NCI-H1048 (cell line): ENCODE results near the gene EHMT1.
"Not testable (repeated sequence)": the region's sequence is repeated elsewhere in the genome, so short reads cannot be mapped to it uniquely, and the experiment has no call there.

Experiments used
- DNase-seq: peaks from one replicate; lab custom pipeline; 2025; lab: John Stamatoyannopoulos, UW

Gene EHMT1

DNA sequence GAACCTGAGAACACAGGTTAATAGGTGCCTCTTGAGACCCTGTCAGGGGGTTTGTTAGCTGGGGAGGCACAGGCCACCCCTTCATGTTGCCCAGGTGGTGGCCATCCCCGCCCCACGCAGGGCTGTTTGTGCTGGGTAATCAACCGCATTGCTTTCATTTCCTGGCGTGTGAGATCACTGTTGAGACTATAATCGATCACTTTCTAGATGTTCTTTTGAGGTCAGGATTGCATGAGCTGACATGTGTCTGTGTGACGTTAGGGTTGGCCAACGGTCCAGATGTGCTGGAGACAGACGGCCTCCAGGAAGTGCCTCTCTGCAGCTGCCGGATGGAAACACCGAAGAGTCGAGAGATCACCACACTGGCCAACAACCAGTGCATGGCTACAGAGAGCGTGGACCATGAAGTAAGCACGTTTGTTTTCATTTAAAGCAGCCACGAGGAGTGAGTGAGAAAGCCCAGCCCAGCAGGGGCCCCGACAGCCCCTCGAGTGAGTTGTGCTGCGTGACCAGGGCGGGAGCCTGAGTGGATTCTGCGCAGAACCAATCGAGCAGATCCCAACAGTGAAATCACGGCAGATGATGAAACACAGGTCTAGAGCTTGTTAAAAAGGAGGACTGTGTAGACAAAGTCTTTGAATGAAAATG is 143.7 kb downstream of the EHMT1 start:
- DNase-seq = no peak

DNA sequence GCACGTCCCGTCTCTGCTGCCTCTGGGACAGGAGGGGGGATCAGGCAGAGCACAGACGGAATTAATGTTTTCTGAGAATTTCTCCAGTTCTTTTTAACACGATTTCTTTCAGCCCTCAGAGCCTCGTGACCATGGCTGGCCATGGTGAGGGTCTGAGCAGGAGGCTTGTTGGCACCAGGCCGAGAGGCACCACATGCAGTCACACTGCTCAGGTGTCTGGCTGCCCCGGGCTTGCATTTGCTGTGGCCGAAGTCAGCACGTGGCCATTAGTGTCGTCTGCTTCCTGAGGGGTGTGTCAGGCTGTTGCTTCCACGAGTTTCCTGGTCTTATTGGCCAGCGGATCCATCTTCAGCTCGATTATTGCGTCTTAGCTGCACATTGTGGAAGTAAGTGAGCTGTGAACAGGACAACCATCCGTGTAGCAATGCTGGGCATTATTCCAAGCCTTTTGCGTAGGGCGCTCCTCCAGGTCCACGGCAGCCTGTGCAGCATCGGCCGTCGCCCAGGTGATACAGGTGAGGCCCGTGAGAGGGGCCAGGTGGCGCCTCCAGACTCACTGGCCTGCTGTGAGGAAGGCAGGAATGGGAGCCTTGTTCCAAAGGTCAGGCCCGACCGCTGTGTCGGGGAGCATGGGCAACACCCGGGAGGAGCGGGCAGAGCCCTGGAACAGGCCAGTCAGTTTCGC is 144.6 kb downstream of the EHMT1 start:
- no peak for DNase-seq

DNA sequence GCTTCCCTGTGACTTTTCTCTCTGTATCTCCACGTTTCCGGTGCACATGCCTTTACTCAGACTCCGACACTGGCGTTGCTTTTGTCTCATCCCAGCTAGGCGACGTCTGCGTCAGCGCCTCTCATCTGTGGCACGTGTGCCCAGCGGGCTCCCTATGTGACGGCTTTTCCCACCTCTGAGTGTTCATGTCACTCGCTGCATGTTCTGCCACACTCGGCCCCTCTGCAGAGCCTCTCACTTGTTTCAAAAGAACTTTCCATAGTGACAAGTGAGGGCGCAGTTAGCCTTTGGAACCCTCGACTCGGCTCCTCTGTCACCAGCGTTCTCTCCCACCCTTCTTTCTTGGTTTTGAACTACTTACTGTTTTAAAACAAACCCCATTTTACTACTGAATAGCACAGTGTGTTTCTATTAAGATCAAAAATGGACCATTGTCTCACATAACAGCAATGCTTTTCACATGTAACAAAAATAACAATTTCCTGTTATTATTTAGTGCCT is 145.4 kb downstream of the EHMT1 start:
- DNase-seq = no peak

DNA sequence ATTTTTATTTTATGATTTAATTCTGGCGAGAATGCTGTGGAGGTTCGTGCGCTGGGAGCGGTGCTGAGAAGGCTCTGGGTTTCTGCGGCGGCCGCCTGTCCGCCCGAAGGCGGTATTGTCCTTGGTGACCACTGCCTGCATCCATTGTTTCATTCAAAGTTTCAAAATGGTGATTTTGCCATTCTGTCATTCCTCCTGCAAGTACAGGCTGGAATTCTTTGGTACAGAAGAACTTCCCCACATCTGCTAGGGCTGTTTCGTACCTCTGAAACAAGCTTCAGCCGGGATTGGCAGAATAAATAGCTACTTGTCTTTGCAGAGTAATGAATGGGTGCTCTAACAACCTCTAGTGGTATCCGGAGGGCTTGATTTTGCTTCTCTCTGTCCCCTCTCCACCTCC is 146.2 kb downstream of the EHMT1 start:
- DNase-seq = no peak

DNA sequence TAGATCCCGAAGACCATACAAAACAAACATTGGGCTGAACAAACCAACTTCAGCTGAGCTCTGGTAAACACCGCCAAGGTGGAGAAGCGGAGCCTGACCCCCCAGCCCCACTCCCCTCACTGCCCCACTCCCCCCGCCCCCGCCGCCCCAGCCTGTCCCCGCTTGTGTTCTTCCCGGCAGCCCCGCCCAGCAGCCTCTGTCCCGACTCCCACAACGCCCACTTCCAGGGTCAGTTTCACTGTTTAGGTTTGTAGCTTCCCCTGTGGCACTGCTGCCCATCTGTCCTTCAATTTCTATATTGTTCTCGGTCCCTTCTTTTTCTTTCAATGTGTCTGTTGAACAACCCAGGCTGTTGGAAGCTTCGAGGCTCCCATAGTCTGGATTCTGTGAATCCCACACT is 146.7 kb downstream of the EHMT1 start:
- no peak for DNase-seq

DNA sequence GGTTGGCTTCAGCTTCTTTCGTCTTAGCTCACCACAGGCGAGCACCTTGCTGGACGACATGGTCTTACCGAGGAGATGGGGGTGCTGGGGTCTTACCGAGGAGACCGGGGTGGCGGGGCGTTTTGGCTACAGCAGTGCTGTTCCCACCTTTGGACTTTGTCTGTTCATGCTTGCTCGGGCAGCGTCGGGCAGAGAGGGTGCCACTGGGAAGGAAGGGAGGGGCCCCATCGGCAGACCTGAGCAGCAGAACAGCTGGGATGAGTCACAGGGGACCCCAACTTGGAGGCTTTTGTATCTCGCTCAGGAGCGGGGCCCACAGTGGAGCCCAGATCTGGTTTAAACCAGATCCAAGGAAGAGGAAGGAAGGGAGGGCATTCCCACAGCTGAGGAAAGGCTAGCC is 152.8 kb downstream of the EHMT1 start:
- DNase-seq = no peak

DNA sequence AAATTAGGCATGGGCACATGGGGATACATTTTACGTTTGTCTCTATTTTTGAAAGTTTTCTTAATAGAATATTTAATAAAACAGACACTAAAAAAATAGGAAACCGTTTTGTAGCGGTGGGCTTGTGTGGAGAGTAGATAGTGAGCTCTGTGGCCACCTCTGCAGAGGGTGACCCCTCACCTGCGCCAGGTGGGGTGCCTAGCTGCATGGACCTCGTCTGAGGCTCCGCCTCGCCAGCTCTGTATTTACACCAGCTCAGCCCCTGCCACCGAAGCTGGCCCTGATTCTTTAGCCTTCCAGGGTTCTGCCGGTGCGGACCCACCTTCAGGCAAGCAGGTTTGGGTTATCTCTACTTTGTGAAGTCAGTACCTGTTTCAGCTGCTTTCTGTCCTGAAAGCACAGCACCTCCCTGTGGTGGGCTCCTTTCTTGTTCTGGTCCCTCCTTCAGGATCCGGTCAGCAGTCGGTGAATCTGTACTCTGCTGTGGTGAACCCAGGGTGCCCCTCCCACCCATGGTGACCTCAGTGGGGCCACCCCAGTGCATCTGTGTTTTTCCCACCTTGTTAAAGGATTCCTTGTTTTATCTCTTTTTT is 153.6 kb downstream of the EHMT1 start:
- no peak for DNase-seq

DNA sequence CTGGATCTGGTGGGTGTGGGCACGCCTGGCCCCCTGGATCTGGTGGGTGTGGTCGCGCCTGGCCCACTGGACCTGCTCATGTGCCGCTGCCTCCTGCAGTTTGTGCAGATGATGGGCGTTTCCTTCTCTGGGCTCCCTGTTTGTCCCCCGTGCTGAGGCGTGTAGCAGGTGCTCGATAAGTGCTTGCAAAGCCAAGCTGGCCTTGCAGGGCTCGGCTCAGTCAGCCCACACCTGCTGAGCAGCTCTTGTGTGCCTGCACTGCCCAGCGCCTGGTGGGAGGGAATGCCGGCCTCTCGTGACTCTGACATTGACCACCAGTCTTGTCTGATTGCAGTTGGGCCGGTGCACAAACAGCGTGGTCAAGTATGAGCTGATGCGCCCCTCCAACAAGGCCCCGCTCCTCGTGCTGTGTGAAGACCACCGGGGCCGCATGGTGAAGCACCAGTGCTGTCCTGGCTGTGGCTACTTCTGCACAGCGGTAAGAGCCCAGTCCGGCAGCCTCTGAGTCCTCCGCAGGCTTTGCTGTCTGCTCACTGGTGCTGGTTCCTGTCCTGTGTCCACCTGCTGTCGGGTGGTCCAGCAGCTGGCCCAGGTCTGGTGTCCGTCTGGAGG is 156.1 kb downstream of the EHMT1 start:
- no peak for DNase-seq

DNA sequence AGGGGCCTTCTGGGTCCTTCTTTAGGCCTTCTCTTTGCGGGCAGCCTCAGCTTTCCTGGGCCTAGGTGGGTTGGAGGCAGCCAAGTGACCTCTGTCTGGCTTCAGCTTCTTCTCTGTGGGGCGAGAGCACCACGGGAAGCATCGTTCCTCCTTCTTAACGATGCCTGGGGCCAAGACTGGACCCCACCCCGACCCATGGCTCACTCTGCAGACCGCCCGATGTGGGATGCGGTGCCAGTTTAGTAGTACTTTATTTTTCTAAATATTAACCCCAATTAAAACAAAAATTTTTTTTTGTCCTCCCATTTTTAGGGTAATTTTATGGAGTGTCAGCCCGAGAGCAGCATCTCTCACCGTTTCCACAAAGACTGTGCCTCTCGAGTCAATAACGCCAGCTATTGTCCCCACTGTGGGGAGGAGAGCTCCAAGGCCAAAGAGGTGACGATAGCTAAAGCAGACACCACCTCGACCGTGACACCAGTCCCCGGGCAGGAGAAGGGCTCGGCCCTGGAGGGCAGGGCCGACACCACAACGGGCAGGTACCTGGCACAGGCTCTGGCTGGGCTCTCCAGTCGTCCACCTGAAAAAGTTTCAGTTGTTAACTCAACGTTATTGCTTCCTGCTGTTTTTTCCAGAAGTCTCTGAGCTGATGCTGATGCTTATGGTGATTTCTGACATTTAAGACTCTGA is 157.6 kb downstream of the EHMT1 start:
- DNase-seq = no peak

DNA sequence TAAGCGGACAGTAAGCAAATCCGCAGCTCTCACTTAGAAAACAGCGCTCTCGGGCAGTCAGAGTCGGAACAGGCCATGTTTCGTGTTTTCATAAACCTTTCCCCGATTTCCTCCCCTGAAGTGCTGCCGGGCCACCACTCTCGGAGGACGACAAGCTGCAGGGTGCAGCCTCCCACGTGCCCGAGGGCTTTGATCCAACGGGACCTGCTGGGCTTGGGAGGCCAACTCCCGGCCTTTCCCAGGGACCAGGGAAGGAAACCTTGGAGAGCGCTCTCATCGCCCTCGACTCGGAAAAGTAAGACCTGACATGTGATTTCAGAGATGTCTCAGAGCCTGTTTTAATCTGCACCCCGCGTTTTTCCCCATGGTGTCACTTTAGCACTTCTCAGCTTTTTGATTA is 159.0 kb downstream of the EHMT1 start:
- no peak for DNase-seq

DNA sequence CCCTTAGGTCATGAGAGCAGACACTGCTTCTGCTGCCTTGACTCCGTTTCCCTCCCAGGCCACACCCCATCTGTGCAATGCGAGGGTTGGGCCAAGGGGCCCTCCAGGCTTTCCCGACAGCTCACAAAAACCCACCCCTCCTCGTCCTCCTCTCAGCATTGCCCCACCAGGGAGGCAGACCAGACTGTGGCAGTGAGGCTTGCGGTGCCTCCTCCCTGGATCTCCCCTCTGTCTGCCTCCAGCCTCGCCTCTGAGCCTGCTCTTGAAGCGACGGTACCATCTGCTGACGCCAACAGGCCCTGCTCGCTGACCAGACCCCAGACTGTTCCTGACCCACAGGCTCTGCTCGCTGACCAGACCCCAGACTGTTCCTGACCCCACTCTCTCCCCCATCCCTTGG is 159.5 kb downstream of the EHMT1 start:
- no peak for DNase-seq

DNA sequence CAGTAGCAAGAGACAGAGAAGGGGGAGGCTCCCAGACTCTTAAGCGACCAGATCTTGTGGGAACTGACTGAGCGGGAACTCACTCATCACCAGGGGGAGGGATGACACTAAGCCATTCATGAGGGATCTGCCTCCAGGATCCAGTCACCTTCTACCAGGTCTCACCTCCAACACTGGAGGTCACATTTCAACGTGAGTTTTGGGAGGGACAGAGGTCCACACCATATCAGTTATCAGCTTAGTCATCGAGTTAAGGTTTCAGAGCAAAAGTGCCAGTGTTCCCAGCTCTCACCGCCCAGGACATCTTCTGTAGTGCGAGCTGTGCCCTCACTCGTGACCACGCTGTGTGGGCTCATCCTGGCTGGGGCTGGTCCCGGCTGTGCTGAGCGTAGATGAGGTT is 160.1 kb downstream of the EHMT1 start:
- no peak for DNase-seq

DNA sequence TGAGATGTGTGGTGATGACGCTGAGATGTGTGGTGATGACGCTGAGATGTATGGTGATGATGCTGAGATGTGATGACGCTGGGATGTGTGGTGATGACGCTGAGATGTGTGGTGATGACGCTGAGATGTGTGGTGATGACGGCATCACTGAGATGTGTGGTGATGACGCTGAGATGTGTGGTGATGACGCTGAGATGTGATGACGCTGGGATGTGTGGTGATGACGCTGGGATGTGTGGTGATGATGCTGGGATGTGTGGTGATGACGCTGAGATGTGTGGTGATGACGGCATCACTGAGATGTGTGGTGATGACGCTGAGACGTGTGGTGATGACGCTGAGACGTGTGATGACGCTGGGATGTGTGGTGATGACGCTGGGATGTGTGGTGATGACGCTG is 161.2 kb downstream of the EHMT1 start:
- DNase-seq = not testable (repeated sequence)

DNA sequence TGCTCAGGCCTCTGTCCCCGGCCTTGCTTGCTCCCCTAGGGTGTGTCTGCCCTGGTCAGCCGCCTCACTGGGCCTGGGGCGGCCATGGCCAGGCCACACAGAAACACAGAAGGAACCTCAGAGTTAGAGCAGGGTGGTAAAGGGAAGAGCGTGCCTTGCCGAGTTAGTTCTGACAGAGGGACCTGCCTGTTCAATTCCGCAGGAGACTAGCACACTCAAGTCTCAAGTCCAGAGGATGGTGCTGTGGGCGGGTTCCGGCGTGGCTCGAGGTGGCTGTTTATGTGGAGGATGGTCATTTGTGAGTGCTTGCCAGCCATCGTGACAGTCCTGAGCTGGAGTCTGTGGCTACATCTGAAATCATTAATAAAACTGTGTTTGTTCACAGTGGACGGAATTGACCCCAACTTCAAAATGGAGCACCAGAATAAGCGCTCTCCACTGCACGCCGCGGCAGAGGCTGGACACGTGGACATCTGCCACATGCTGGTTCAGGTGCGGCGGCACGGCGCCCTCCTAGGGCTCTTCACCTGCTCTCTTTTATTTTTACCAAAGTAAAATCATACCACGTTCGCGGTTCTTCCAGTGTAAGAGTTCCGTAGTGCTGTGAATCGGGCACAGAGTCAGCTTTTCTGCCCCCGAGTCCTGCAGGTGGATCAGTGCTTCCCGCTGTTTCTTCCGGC is 163.2 kb downstream of the EHMT1 start:
- no peak for DNase-seq

DNA sequence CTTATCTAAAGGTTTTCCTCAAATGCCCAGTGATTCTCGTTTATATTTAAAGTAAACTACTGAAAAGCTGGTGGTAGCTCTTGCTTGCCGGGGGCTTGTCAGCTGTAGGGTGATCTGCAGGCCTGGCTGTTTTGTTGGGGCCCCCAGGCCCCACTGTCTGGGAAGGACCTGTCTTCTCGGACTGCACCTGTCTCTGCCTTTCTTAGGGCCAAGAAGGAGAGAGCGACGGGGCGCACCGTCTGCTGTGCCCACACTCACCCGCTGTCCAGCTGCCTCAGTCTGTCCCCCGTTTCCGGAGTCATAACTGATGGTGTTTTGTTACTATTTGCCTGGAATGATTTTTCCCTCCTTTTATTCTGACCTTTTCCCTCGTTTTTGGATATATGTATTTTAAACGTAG is 164.7 kb downstream of the EHMT1 start:
- DNase-seq = no peak

DNA sequence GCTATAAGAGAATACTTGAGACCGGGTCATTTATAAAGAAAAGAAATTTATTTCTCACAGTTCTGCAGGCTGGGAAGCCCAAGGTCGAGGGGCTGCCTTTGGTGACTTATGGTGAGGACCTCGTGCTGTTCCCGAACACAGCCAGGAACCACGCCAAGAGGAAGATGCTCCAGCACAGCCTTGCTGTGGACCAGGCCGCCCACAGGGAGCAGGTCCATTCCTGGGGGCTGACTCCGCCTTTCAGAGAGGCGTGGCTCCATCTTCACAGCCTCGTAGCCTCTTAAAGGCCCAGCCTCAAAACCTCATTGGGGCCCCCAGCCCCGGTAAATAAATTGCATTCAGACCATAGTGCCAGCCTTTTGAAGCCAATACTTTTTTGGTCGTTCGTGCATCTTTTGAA is 165.2 kb downstream of the EHMT1 start:
- no peak for DNase-seq

DNA sequence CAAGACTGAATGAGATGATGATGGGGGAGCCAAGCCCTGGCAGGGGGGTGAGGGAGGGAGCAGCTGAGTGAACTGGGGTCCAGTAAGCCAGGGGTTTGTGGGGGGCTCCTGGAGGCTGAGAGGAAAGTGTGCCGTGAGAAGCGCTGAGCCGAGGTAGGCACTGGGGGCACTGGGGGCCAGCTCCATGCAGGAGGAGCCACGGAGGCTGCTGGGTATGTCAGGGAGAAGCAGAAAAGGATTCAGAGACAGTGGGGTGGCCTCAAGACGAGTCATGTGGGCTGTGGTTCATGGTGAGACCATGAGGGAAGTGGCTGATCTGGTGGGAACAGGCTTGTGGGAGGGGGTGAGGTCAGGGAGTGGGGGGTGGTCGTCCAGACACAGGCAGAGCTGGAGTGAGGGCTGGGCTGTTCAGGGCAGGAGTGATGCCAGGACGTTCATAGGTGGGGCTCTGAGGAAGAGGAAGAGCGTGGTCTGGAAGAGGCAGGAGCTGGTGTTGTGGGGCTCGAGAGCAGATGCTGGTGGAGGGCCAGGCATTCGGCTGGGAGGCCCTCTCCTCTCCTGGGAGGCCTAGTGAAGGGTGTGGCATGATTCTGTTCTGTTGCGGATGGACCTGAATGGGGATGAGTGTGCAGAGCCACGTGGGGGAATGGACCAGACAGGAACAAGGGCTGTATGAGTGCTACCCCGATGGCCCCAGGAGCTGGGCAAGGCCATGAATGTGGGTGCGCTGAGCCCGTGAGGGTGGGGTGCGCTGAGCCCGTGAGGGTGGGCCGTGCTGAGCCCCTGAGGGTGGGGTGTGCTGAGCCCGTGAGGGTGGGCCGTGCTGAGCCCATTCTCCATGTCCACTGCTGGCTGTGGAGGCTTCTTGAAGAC is 166.1 kb downstream of the EHMT1 start:
- no peak for DNase-seq

DNA sequence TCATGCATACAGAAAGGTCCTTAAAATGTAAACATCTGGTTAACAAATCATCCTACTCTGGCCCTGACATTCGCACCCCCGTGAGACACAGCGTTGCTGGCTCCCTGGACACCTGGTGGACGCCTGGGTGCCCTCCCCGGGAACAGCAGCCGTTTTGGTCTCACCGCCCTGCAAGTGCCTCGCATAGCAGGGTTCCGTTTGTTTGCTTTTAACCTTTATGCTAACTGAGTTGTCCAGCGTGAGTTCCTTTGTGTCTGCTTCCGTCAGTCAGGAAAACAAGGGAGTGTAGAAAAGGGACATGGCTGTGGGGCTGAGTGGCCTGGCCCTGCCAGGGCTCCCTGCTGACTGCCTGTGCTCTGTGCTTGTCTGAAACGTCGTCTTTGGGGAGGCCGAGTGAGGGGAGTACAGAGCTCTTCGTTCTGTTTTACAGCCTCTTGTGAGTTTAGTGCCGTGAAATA is 166.9 kb downstream of the EHMT1 start:
- DNase-seq = no peak

DNA sequence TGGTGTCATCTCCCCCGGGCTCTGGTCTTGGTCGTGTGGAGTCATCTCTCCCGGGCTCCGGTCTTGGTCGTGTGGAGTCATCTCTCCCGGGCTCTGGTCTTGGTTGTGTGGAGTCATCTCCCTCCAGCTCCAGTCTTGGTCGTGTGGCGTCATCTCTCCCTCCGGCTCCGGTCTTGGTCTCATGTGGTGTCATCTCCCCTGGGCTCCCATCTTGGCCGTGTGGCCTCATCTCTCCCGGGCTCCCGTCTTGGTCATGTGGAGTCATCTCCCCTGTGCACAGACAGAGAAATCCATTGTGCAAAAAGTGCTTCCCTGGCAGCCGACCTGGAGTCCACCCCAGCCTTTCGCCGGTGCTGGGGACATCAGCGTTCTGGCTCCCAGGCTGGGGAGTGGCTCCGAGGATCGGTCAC is 167.7 kb downstream of the EHMT1 start:
- no peak for DNase-seq

DNA sequence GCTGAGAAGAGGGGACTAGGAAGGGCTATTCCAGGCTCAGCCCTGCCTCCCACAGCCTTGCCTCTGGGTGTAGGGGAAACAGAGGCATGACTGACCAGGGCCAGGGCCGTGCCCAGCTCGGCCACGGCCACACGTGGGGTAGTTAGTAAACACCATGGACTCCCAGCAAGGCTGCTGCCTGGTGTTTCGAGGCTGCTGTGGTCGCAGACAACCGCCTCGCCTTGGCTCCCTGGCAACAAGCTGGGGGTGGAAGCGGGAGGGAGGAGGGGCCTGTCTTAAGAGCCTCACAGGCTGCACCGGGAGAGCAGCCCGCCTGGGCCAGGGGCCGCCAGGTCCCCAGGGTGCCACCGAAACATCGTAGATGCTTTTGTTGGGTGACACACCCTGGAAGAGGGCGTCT is 168.6 kb downstream of the EHMT1 start:
- DNase-seq = no peak
